ENCODE data around the gene HTRA1.

GRCh38 chr10:122448600-122448999 lies 12.8 kb upstream of the HTRA1 start:
- TF ChIP-seq EZH2 (IDR thresholded peaks at IDR 0.05; ENCODE audit: borderline replicate concordance, low read length) (no peak), CTCF (IDR thresholded peaks at IDR 0.05; ENCODE audit: low read length) (no peak)
